NCI-H146 (cell line): ENCODE measurements around the gene MYO3B.
"Not testable (repeated sequence)": the region's sequence is repeated elsewhere in the genome, so short reads cannot be mapped to it uniquely, and the experiment has no call there.

Experiments used
- DNase-seq: peaks from one replicate; lab custom pipeline; 2025; lab: John Stamatoyannopoulos, UW

The MYO3B gene

GRCh38 chr2:170635094-170635493 lies 457.1 kb downstream of the MYO3B start:
- not testable (repeated sequence) for DNase-seq

GRCh38 chr2:170639635-170640034 lies 461.7 kb downstream of the MYO3B start:
- no peak for DNase-seq

GRCh38 chr2:170641961-170642360 lies 464.0 kb downstream of the MYO3B start:
- no peak for DNase-seq

DNA sequence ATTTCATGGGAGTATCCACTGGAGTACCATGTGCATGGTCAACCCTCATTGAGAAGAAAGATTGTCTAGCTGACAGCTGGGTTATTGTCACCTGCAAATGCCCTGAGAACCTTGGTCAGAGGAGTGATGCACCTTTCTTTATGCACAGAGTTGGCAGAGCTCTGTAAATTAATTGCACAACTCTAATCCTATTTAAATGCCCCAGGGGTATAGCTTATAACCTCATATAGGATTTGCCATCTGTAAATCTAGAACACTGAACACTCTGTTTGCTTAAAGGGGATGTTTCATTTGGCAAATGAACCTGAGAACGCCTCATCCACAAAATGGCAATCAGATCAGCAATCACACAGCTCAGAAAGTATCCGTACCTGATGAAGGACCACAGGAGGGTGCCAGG lies 465.4 kb downstream of the MYO3B start:
- DNase-seq = no peak

GRCh38 chr2:170647741-170648436 lies 469.9 kb downstream of the MYO3B start:
- no peak for DNase-seq

GRCh38 chr2:170651624-170652325 lies 473.8 kb downstream of the MYO3B start:
- DNase-seq = no peak

DNA sequence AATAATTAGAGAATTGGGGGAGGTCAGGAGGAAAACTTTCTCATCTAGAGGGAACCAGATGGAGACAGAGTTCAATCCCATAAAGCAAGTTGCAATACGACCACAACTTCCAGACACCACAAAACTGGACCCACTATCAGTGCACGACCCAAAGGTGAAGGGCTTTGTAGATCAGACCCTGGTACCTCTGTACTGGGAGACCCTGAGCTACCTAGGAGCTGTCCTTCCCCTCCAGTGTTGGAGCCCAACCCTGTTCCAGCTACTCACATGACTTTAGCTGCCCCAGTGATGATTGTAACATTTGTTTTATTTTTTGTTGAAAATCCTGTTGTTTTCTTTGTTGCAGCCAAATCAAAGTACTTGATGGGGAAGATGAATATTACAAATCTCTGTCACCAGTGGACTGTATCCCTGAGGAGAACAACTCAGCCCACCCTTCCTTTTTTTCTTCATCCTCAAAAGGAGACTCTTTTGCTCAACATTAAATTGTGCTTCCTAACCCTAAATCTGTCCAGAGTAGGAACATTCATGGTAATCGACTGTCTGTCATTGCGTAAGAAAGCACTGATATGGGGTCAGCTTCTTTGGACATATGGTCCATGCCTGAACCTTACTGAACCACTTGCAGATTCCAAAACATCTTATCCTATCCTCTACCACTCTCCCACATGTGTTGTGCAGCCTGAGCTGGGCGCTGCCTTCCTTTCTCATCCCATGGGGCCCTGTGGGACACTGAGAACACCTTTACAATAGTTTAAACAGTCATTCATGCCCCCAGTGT lies 474.9 kb downstream of the MYO3B start:
- no peak for DNase-seq

DNA sequence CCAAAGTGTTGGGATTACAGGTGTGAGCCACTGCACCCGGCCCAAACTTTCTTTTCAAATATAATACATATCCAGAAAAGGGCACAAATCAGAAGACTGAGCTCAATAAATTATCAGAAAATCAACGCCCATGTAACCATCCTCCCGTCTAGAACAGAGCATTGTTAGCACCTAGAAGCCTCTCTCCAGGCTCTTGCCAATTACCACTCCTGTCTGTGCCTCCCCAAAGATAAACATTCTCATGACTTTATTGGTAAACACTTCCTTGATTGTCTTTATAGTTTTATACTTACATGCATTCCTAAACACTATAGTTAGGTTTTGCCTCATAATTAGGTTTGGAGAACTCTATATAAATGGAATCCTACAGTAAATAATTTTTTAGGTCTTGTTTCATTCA lies 478.7 kb downstream of the MYO3B start:
- DNase-seq = no peak

GRCh38 chr2:170660409-170660808 lies 482.5 kb downstream of the MYO3B start:
- DNase-seq = no peak

DNA sequence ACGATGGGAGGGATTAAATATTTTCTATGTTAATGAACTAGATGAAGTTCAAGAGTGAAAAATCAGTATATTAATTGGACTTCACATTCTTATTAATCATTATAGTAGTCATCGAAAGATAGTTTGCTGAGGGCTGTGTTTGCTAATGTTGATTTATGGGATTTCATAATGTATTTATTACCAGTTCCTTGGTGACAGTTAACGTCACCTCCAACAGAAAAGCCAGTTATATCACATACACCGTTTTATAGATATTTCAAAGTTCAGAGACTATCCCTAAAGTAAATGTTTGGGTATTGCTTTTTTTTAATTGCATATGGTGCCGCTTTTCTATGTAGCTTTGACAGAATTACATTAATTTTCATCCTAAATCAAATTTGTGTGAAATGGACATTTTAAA lies 487.8 kb downstream of the MYO3B start:
- no peak for DNase-seq

- no peak for DNase-seq
These were observed 492.0 kb downstream of the MYO3B start for GRCh38 chr2:170669909-170670308.

DNA sequence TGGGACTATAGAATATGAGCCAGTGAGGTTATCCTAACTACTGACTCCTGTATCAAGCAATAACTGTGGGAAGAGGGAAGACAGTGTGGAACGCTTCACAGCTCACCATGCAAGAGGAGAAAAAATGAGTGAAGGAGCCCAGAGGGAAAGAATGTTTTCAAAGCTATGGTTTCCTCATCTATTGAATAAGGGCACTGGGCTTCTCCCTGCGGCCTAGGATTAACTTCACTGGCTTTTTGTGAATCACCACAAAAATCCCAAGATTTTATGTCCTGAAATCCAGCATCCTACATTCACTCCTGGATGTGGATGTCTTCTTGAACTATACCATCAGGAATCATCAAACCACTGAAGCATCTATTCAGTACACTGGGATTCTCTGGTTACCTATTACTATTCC lies 492.7 kb downstream of the MYO3B start:
- no peak for DNase-seq

DNA sequence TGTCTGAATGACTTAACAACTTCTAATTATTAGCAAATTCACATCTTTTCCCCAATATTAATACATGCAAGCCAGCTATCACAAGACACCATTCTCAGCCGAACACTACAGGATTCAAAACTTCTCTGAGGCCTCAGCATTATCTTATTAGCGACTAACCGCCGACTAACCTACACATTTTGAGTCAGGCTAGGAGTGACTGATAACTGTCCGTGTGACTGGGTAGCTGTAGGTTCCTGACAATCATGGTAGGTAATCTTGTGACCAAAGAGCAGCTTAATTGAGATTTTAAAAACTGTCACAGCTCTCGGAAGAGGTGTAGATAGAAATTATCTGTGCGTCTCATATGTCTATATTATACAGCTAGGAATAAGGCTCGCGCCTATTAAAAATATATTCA lies 493.1 kb downstream of the MYO3B start:
- DNase-seq = no peak

GRCh38 chr2:170674282-170674681 lies 496.3 kb downstream of the MYO3B start:
- not testable (repeated sequence) for DNase-seq

GRCh38 chr2:170675701-170676100 lies 497.8 kb downstream of the MYO3B start:
- DNase-seq = no peak

DNA sequence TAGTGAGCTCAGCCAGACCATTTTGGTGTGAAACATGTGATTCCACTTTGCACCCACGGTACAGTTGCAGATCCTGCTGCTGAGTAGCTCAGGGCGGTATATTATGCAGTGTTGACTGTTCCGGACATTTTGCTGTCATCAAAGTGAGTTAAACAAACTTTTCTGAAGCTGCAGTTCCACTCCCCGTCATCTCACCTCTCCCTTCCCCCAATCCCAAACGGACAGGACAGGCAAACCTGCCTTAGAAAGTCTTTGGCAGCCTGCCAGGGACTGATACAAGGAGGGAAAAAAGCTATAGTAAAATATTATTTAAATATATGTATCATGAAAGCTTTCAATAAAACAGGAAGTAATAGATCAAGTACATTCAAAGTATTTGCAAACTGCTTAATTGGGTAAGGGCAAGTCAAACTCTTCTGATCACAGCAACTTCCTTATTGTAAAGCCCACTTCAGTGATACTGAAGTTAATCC lies 501.7 kb downstream of the MYO3B start:
- no peak for DNase-seq

DNA sequence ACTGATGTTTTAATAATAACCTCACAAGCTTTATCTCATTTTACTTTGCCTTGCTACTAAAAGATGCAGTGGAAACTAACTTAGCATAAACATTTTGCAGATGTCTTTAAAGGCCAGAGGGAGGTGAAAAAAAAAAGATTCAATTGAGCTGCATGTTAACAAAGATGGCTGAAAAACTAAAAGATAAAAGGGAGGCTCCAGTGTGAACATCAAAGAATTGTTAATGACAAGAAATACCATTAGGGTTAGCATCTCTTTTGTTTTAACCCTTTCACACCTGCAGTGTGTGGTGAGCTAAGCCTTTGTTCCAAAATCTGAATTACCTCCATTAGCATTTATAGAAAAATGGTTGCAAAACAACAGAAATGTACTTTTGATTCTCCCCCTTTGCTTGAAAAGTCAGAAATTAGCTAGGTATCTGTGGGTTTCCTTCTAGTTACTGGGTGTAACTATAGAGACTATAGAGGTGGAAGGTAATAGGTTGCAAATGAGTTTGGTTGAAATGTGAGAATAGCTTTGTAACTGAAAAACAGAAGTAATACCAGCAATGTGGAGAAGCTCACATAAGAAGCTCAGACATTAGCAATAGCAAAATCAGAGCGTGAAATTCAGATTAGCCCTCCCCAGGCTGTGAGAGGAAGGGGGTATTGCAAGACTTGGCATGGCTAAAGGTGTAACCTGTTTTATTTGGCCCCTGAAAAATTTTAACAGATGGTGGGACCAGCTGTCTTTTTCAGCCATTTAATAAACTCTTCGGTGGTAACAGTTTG lies 502.4 kb downstream of the MYO3B start:
- DNase-seq = no peak

GRCh38 chr2:170681311-170681710 lies 503.4 kb downstream of the MYO3B start:
- DNase-seq = no peak

DNA sequence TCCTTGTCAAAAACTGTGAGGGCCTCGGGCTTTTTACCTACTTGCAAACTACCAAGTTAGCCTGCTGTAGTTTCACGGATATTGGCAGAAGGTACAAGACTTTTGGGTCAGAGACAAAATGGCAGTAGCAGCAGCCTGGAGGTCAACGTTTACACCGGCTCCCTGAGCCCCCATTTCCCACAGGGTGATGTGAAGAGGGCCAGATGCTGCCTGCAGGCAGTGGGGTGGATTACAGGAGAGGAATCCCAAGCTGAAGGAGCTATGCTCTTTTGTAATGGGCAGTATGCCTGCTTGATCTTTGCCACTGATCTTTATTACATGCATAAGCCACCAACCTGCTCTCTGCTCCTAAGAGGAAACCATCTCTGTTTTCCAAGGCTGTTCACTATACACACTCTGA lies 507.6 kb downstream of the MYO3B start:
- no peak for DNase-seq

GRCh38 chr2:170689481-170689880 lies 511.5 kb downstream of the MYO3B start:
- no peak for DNase-seq

DNA sequence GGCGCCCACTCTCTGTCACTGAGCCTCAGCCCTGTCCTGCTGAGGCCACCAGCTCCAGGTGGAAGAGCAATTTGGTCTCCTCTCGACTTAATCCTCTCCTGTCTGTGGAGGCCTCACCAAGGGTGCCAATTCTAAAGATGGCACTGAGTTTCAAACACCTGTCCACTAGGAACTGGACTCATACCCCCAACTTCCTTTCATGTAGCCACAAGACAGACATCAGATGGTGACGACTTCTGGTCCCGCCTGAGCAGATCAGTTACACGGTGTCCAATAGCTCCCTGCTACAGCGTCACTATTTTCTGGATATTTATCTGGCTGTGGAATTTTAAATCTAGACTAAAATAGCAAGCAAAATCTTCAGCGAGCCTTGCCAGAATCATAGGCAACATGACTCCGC lies 512.7 kb downstream of the MYO3B start:
- DNase-seq = no peak

DNA sequence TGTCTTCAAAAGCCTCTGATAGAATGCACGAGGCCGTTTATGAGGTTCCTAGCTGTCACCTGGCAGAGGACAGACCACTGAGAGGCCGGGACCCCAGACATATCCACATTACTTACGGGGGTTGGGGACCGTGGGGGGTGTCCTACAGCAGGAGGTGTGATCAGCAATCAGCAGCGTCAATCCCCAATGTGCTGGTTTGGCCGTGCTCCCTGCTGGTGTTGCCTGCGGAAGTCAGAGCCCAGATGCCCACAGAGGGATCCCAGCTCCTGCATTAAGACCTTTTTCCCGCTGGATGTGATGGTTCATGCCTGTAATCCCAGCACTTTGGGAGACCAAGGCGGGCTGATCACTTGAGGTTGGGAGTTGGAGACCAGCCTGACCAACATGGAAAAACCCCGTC lies 516.4 kb downstream of the MYO3B start:
- no peak for DNase-seq
